ENCODE measurements around the gene PTPN3. TPM values are rescaled to one million over a fixed set of nuclear protein-coding genes. Genes with fewer than 3 reads are reported as not detected.

The PTPN3 gene
- total RNA-seq, 1 experiment from 2014 or later: 4.8 TPM

- no peaks in the 10 kb centered on the region for H3K9me3 ChIP-seq (replicated peaks)
Measured at GRCh38 chr9:109414125-109414785, 83.9 kb downstream of the PTPN3 start.

GRCh38 chr9:109411798-109412352, 86.2 kb downstream of the PTPN3 start:
- Histone ChIP-seq H3K36me3 (peaks cover 8% of the 10 kb centered on the region; the same call in 1 of the 2 replicates), H3K9me3 (replicated peaks) (no peaks in the 10 kb centered on the region), H3K27ac (peak overlapping the region; percentile 28; the same call in 1 of the 2 replicates), H3K4me1 (replicated peaks) (peaks cover 4% of the 10 kb centered on the region; the same call in 1 of the 2 replicates), H3K27me3 (replicated peaks) (no peaks in the 10 kb centered on the region), H3K4me3 (no peak overlapping the region)
- peak in 1 of 2 experiments; percentile 36 for DNase-seq (ENCODE audit: low read depth in 1 of 2, low spot score in 2 of 2)

More at GRCh38 chr9:109414125-109414785, 83.9 kb downstream of the PTPN3 start:
- DNase-seq (ENCODE audit: low read depth in 1 of 2, low spot score in 2 of 2): no peak
- no peak overlapping the region for H3K27ac ChIP-seq
- 0 out of 2 replicates have a peak, but pooled peaks cover 4% of the 10 kb centered on the region for H3K36me3 ChIP-seq
- no peaks in the 10 kb centered on the region for H3K27me3 ChIP-seq (replicated peaks)
- peaks cover 4% of the 10 kb centered on the region; the same call in 1 of the 2 replicates for H3K4me1 ChIP-seq (replicated peaks)
- no peak overlapping the region for H3K4me3 ChIP-seq

- Histone ChIP-seq H3K9me3 (replicated peaks) (no peaks in the 10 kb centered on the region), H3K27ac (peak overlapping the region; percentile 28; the same call in 1 of the 2 replicates), H3K27me3 (replicated peaks) (no peaks in the 10 kb centered on the region), H3K4me3 (no peak overlapping the region), H3K36me3 (peaks cover 8% of the 10 kb centered on the region; the same call in 1 of the 2 replicates), H3K4me1 (replicated peaks) (peaks cover 4% of the 10 kb centered on the region; the same call in 1 of the 2 replicates)
- no peak for DNase-seq (ENCODE audit: low read depth in 1 of 2, low spot score in 2 of 2)
Measured at GRCh38 chr9:109411069-109411761, 86.9 kb downstream of the PTPN3 start.

GRCh38 chr9:109409773-109410397, 88.2 kb downstream of the PTPN3 start:
- Histone ChIP-seq H3K9me3 (replicated peaks) (no peaks in the 10 kb centered on the region), H3K27ac (no peak overlapping the region), H3K27me3 (replicated peaks) (no peaks in the 10 kb centered on the region), H3K36me3 (peaks cover 8% of the 10 kb centered on the region; the same call in 1 of the 2 replicates), H3K4me1 (replicated peaks) (peaks cover 8% of the 10 kb centered on the region), H3K4me3 (no peak overlapping the region)
- DNase-seq (ENCODE audit: low read depth in 1 of 2, low spot score in 2 of 2): no peak

- Histone ChIP-seq H3K4me1 (replicated peaks) (peaks cover 17% of the 10 kb centered on the region), H3K36me3 (peaks cover 10% of the 10 kb centered on the region; the same call in 1 of the 2 replicates), H3K4me3 (no peak overlapping the region), H3K27ac (no peak overlapping the region), H3K27me3 (replicated peaks) (no peaks in the 10 kb centered on the region), H3K9me3 (replicated peaks) (no peaks in the 10 kb centered on the region)
- DNase-seq (ENCODE audit: low read depth in 1 of 2, low spot score in 2 of 2): no peak
Measured at GRCh38 chr9:109408759-109409462, 89.2 kb downstream of the PTPN3 start.

GRCh38 chr9:109403766-109404320, 94.3 kb downstream of the PTPN3 start:
- DNase-seq (ENCODE audit: low read depth in 1 of 2, low spot score in 2 of 2): peak; percentile 89 to 91
- H3K9me3 ChIP-seq (replicated peaks): no peaks in the 10 kb centered on the region
- peaks cover 34% of the 10 kb centered on the region for H3K4me1 ChIP-seq (replicated peaks)
- peaks cover 3% of the 10 kb centered on the region; the same call in 1 of the 2 replicates for H3K36me3 ChIP-seq
- no peak overlapping the region for H3K4me3 ChIP-seq
- H3K27ac ChIP-seq: peak overlapping the region; percentile 87
- no peaks in the 10 kb centered on the region for H3K27me3 ChIP-seq (replicated peaks)

- peaks cover 3% of the 10 kb centered on the region; the same call in 1 of the 2 replicates for H3K36me3 ChIP-seq
- peaks cover 34% of the 10 kb centered on the region for H3K4me1 ChIP-seq (replicated peaks)
- H3K4me3 ChIP-seq: no peak overlapping the region
- peak in 1 of 2 experiments; percentile 78 for DNase-seq (ENCODE audit: low read depth in 1 of 2, low spot score in 2 of 2)
- peak overlapping the region; percentile 87 for H3K27ac ChIP-seq
- no peaks in the 10 kb centered on the region for H3K27me3 ChIP-seq (replicated peaks)
- H3K9me3 ChIP-seq (replicated peaks): no peaks in the 10 kb centered on the region
Measured at GRCh38 chr9:109403116-109403515, 95.0 kb downstream of the PTPN3 start.

- Histone ChIP-seq H3K4me1 (replicated peaks) (peaks cover 34% of the 10 kb centered on the region), H3K4me3 (no peak overlapping the region), H3K9me3 (replicated peaks) (no peaks in the 10 kb centered on the region), H3K27me3 (replicated peaks) (no peaks in the 10 kb centered on the region), H3K27ac (no peak overlapping the region; the same call in 1 of the 2 replicates), H3K36me3 (0 out of 2 replicates have a peak, but pooled peaks cover 3% of the 10 kb centered on the region)
- DNase-seq (ENCODE audit: low read depth in 1 of 2, low spot score in 2 of 2): peak in 1 of 2 experiments; percentile 34
Measured at GRCh38 chr9:109401990-109402318, 96.2 kb downstream of the PTPN3 start.

- Histone ChIP-seq H3K4me3 (no peak overlapping the region), H3K36me3 (0 out of 2 replicates have a peak, but pooled peaks cover 3% of the 10 kb centered on the region), H3K27me3 (replicated peaks) (no peaks in the 10 kb centered on the region), H3K9me3 (replicated peaks) (no peaks in the 10 kb centered on the region), H3K27ac (no peak overlapping the region), H3K4me1 (replicated peaks) (peaks cover 34% of the 10 kb centered on the region)
- peak; percentile 31 to 57 for DNase-seq (ENCODE audit: low read depth in 1 of 2, low spot score in 2 of 2)
Measured at GRCh38 chr9:109401169-109401989, 96.7 kb downstream of the PTPN3 start.

- peaks cover 24% of the 10 kb centered on the region for H3K4me1 ChIP-seq (replicated peaks)
- H3K27me3 ChIP-seq (replicated peaks): no peaks in the 10 kb centered on the region
- 0 out of 2 replicates have a peak, but pooled peaks cover 2% of the 10 kb centered on the region for H3K36me3 ChIP-seq
- H3K27ac ChIP-seq: no peak overlapping the region
- no peaks in the 10 kb centered on the region for H3K9me3 ChIP-seq (replicated peaks)
- DNase-seq (ENCODE audit: low read depth in 1 of 2, low spot score in 2 of 2): no peak
- H3K4me3 ChIP-seq: no peak overlapping the region
Measured at GRCh38 chr9:109399258-109399767, 98.8 kb downstream of the PTPN3 start.

- Histone ChIP-seq H3K36me3 (peaks cover 8% of the 10 kb centered on the region), H3K9me3 (replicated peaks) (no peaks in the 10 kb centered on the region), H3K27ac (no peak overlapping the region), H3K4me3 (no peak overlapping the region), H3K27me3 (replicated peaks) (no peaks in the 10 kb centered on the region), H3K4me1 (replicated peaks) (peaks cover 7% of the 10 kb centered on the region)
- DNase-seq (ENCODE audit: low read depth in 1 of 2, low spot score in 2 of 2): no peak
Measured at GRCh38 chr9:109391176-109391575, 106.9 kb downstream of the PTPN3 start.

- DNase-seq (ENCODE audit: low read depth in 1 of 2, low spot score in 2 of 2): no peak
- H3K4me3 ChIP-seq: no peak overlapping the region
- H3K27ac ChIP-seq: no peak overlapping the region
- H3K9me3 ChIP-seq (replicated peaks): no peaks in the 10 kb centered on the region
- no peaks in the 10 kb centered on the region for H3K27me3 ChIP-seq (replicated peaks)
- H3K4me1 ChIP-seq (replicated peaks): peaks cover 6% of the 10 kb centered on the region
- H3K36me3 ChIP-seq: peaks cover 11% of the 10 kb centered on the region
Measured at GRCh38 chr9:109387856-109388255, 110.3 kb downstream of the PTPN3 start.
